Vagina (tissue), 2 donors: Measurements from ENCODE around the gene BFSP2.

Source experiments
- POLR2A ChIP-seq, 2 donors: fragments of 450-650 bp; IDR thresholded peaks; one replicate each; pipeline ENCODE4 v1.6.1; 2017; ENCODE audit warnings: antibody characterized with exemption in 2 of 2, mild to moderate bottlenecking in 2 of 2, moderate library complexity in 2 of 2
- POLR2AphosphoS5 ChIP-seq, 2 donors: sonication (generic); formaldehyde crosslinking; IDR thresholded peaks; one replicate each; pipeline ENCODE4 v1.9.0; 2017; ENCODE audit warnings: antibody characterized with exemption in 2 of 2, mild to moderate bottlenecking in 2 of 2, low read depth in 1 of 2; ENCODE audit not compliant: insufficient read depth in 1 of 2
- TF ChIP-seq, protein P1 (sequence below), 3 experiments: fragments of 450-650 bp in 2 of 3; fragments of 200-600 bp in 1 of 3; sonication (generic) in 1 of 3; IDR thresholded peaks; one replicate each; pipeline ENCODE4 v1.5.1; 2017 to 2019; ENCODE audit warnings: antibody characterized with exemption in 3 of 3, mild to moderate bottlenecking in 2 of 3, moderate library complexity in 2 of 3

DNA sequence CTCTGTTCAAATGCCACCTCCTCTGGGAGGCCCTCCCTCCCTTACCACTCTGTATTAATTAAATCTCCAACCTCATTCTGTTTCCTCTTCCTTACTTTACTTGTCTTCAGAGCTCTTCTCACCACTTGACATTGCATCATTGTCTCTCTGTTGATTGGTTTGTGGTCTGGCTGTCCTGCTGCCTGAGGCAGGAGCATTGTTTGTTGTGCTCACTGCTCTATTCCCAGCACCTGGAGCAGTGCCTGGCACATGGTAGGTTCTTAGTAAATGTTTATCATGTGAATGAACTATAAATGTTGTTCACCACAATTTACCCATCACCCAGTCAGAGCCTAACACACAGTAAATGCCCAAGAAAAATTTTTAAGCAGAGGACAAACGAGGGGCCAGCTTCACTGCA is 6.7 kb upstream of the BFSP2 start:
- TF ChIP-seq POLR2AphosphoS5 (IDR thresholded peaks at IDR 0.05; ENCODE audit: insufficient read depth in 1 of 2, low read depth in 1 of 2) (no peak), POLR2A (IDR thresholded peaks at IDR 0.05) (no peak)
- TF ChIP-seq, protein P1, sequence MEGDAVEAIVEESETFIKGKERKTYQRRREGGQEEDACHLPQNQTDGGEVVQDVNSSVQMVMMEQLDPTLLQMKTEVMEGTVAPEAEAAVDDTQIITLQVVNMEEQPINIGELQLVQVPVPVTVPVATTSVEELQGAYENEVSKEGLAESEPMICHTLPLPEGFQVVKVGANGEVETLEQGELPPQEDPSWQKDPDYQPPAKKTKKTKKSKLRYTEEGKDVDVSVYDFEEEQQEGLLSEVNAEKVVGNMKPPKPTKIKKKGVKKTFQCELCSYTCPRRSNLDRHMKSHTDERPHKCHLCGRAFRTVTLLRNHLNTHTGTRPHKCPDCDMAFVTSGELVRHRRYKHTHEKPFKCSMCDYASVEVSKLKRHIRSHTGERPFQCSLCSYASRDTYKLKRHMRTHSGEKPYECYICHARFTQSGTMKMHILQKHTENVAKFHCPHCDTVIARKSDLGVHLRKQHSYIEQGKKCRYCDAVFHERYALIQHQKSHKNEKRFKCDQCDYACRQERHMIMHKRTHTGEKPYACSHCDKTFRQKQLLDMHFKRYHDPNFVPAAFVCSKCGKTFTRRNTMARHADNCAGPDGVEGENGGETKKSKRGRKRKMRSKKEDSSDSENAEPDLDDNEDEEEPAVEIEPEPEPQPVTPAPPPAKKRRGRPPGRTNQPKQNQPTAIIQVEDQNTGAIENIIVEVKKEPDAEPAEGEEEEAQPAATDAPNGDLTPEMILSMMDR (IDR thresholded peaks at IDR 0.05) = no peak
